H9 (cell line): Measurements from ENCODE around the gene HPF1. TPM values are rescaled to one million over a fixed set of nuclear protein-coding genes. Genes with fewer than 3 reads are reported as not detected.

Source experiments
- DNase-seq: peaks from one replicate; pipeline ENCODE4 v3.0.0-alpha.2; 2017
- H2AFZ ChIP-seq: one replicate; pipeline ENCODE4 v1.6.1; 2013; ENCODE audit warnings: mild to moderate bottlenecking, low read length, control low read depth, moderate library complexity
- H2AK5ac ChIP-seq: 2 replicates; pipeline ENCODE4 v1.6.1; 2013; ENCODE audit warnings: low read length, control low read depth, mixed read lengths; ENCODE audit not compliant: insufficient read length
- H2BK120ac ChIP-seq: one replicate; pipeline ENCODE4 v1.6.1; 2013; ENCODE audit warnings: low read depth, mild to moderate bottlenecking, low read length, control low read depth, inconsistent platforms; ENCODE audit not compliant: poor library complexity, severe bottlenecking
- H2BK12ac ChIP-seq: 2 replicates; pipeline ENCODE4 v1.6.1; 2013; ENCODE audit warnings: low read length, control low read depth, mixed read lengths, low read depth; ENCODE audit not compliant: insufficient read length
- H2BK15ac ChIP-seq: 2 replicates; pipeline ENCODE4 v1.6.1; 2013; ENCODE audit warnings: low read depth, low read length, control low read depth
- H2BK20ac ChIP-seq: one replicate; pipeline ENCODE4 v1.6.1; 2013; ENCODE audit warnings: low read depth, mild to moderate bottlenecking, low read length, control low read depth, inconsistent platforms; ENCODE audit not compliant: poor library complexity, severe bottlenecking
- H2BK5ac ChIP-seq: 2 replicates; pipeline ENCODE4 v1.6.1; 2013; ENCODE audit warnings: low read length, control low read depth, mixed read lengths; ENCODE audit not compliant: insufficient read length
- H3K14ac ChIP-seq: 2 replicates; pipeline ENCODE4 v1.6.1; 2013; ENCODE audit warnings: low read length, control low read depth; ENCODE audit not compliant: insufficient read depth
- H3K18ac ChIP-seq: 2 replicates; pipeline ENCODE4 v1.6.1; 2013; ENCODE audit warnings: low read depth, mild to moderate bottlenecking, mixed read lengths, low read length, control low read depth; ENCODE audit not compliant: insufficient read length
- H3K23ac ChIP-seq: 2 replicates; pipeline ENCODE4 v1.6.1; 2013; ENCODE audit warnings: low read length, control low read depth, mixed read lengths, low read depth; ENCODE audit not compliant: insufficient read length
- H3K23me2 ChIP-seq: 2 replicates; pipeline ENCODE4 v1.6.1; 2013; ENCODE audit warnings: low read depth, mild to moderate bottlenecking, mixed read lengths, low read length, control low read depth; ENCODE audit not compliant: insufficient read length, poor library complexity, severe bottlenecking
- H3K27ac ChIP-seq: 2 replicates; pipeline ENCODE4 v1.5.1; 2013; ENCODE audit warnings: low read length, control low read depth, mixed read lengths, low read depth; ENCODE audit not compliant: insufficient read length
- H3K27me3 ChIP-seq: 2 replicates; pipeline ENCODE4 v1.6.1; 2013; ENCODE audit warnings: low read length, control low read depth, inconsistent platforms; ENCODE audit not compliant: insufficient read depth
- H3K4ac ChIP-seq: 2 replicates; pipeline ENCODE4 v1.6.1; 2013; ENCODE audit warnings: low read depth, mild to moderate bottlenecking, control low read depth, inconsistent platforms, low read length, moderate library complexity
- H3K4me1 ChIP-seq: 2 replicates; pipeline ENCODE4 v1.6.1; 2013; ENCODE audit warnings: low read length, control low read depth, inconsistent platforms; ENCODE audit not compliant: insufficient read depth
- H3K4me2 ChIP-seq: 2 replicates; pipeline ENCODE4 v1.6.1; 2013; ENCODE audit warnings: low read length, control low read depth, mixed read lengths; ENCODE audit not compliant: insufficient read length, insufficient read depth
- H3K56ac ChIP-seq: 2 replicates; pipeline ENCODE4 v1.6.1; 2013; ENCODE audit warnings: low read depth, mild to moderate bottlenecking, mixed read lengths, low read length, control low read depth; ENCODE audit not compliant: insufficient read length
- H3K79me1 ChIP-seq: 2 replicates; pipeline ENCODE4 v1.6.1; 2013; ENCODE audit warnings: low read depth, mild to moderate bottlenecking, moderate library complexity, low read length, control low read depth, inconsistent platforms; ENCODE audit not compliant: insufficient read depth, poor library complexity, severe bottlenecking
- H3K79me2 ChIP-seq: 2 replicates; pipeline ENCODE4 v1.6.1; 2013; ENCODE audit warnings: low read length, control low read depth, inconsistent platforms; ENCODE audit not compliant: insufficient read depth
- H3K9ac ChIP-seq: 2 replicates; pipeline ENCODE4 v1.6.1; 2013; ENCODE audit warnings: low read length, control low read depth, mixed read lengths; ENCODE audit not compliant: insufficient read length; ENCODE audit errors: extremely low read depth
- H3K9me3 ChIP-seq: one replicate; pipeline ENCODE4 v1.6.1; 2013; ENCODE audit warnings: low read depth, low read length, inconsistent platforms; ENCODE audit not compliant: control insufficient read depth
- H3T11ph ChIP-seq: one replicate; pipeline ENCODE4 v1.6.1; 2013; ENCODE audit warnings: mild to moderate bottlenecking, low read length, control low read depth, inconsistent platforms
- H4K20me1 ChIP-seq: one replicate; pipeline ENCODE4 v1.6.1; 2013; ENCODE audit not compliant: control insufficient read depth, insufficient read length, insufficient read depth
- H4K5ac ChIP-seq: 2 replicates; pipeline ENCODE4 v1.6.1; 2013; ENCODE audit warnings: low read depth, mild to moderate bottlenecking, mixed read lengths, low read length, control low read depth; ENCODE audit not compliant: insufficient read length
- H4K8ac ChIP-seq: replicated peaks from 2 replicates; pipeline ENCODE4 v1.6.1; 2013; ENCODE audit warnings: low read length, control low read depth, mixed read lengths, low read depth; ENCODE audit not compliant: insufficient read length
- H4K91ac ChIP-seq: 2 replicates; pipeline ENCODE4 v1.6.1; 2013; ENCODE audit warnings: low read depth, mild to moderate bottlenecking, moderate library complexity, mixed read lengths, low read length, control low read depth; ENCODE audit not compliant: insufficient read length
- H3K27ac Mint-ChIP-seq, 3 experiments: 2 replicates in 2 of 3; 3 replicates in 1 of 3; pipeline ENCODE4 v1.8.0; 2020 to 2021; ENCODE audit warnings: mixed read lengths in 3 of 3, mild to moderate bottlenecking in 1 of 3, moderate library complexity in 1 of 3
- H3K27me3 Mint-ChIP-seq: 2 replicates; pipeline ENCODE4 v1.8.0; 2021; ENCODE audit warnings: low read depth, mild to moderate bottlenecking, moderate library complexity, mixed read lengths
- H3K36me3 Mint-ChIP-seq, 3 experiments: 2 replicates in 2 of 3; 3 replicates in 1 of 3; pipeline ENCODE4 v1.8.0; 2020 to 2021; ENCODE audit warnings: low read depth in 3 of 3, mixed read lengths in 3 of 3; ENCODE audit not compliant: insufficient read depth in 1 of 3
- H3K4me1 Mint-ChIP-seq, 2 experiments: 2 replicates each; pipeline ENCODE4 v1.8.0; 2020; ENCODE audit warnings: mixed read lengths in 2 of 2
- H3K4me3 Mint-ChIP-seq, 2 experiments: 2 replicates in 1 of 2; 3 replicates in 1 of 2; pipeline ENCODE4 v1.8.0; 2020 to 2021; ENCODE audit warnings: mild to moderate bottlenecking in 2 of 2, mixed read lengths in 2 of 2, moderate library complexity in 1 of 2
- H3K9me3 Mint-ChIP-seq, 2 experiments: 2 replicates in 1 of 2; 3 replicates in 1 of 2; pipeline ENCODE4 v1.8.0; 2020; ENCODE audit warnings: mild to moderate bottlenecking in 2 of 2, mixed read lengths in 2 of 2, moderate library complexity in 1 of 2
- CTCF ChIP-seq: fragments of 200-600 bp; sonication (generic); conservative IDR thresholded peaks from 3 replicates; pipeline ENCODE4 v1.8.0; 2021; ENCODE audit warnings: antibody characterized with exemption, mild to moderate bottlenecking
- total RNA-seq: library from RNA; stranded (reverse); gene quantifications from 2 replicates; pipeline ENCODE4 v1.2.1, GENCODE V29; 2021

The HPF1 gene
- total RNA-seq, 1 experiment from 2014 or later = 32.1 TPM

- Histone ChIP-seq H2AK5ac (no peak overlapping the region), H3K79me1 (no peaks in the 10 kb centered on the region), H3T11ph (no peak overlapping the region), H3K14ac (no peak overlapping the region), H3K23ac (no peak overlapping the region), H2BK12ac (no peak overlapping the region), H4K20me1 (no peaks in the 10 kb centered on the region), H2BK20ac (no peak overlapping the region), H4K8ac (no peak overlapping the region), H3K9ac (no peak overlapping the region), H3K23me2 (no peaks in the 10 kb centered on the region), H2AFZ (no peak overlapping the region), H3K4me1 (no peaks in the 10 kb centered on the region), H3K27ac (no peak overlapping the region), H3K4me2 (no peak overlapping the region), H4K5ac (no peak overlapping the region), H3K56ac (no peak overlapping the region), H3K18ac (no peak overlapping the region), H2BK120ac (no peak overlapping the region), H2BK5ac (no peak overlapping the region), H3K9me3 (no peaks in the 10 kb centered on the region), H3K4ac (no peak overlapping the region), H4K91ac (no peak overlapping the region), H2BK15ac (no peak overlapping the region), H3K79me2 (no peaks in the 10 kb centered on the region), H3K27me3 (no peaks in the 10 kb centered on the region)
- Mint-ChIP-seq H3K4me3 (no peak overlapping the region), H3K4me1 (peaks cover 3% of the 10 kb centered on the region in 2 experiments; a peak in 2 of 4 replicates), H3K36me3 (peaks cover 0 to 18% (median 13%) of the 10 kb centered on the region in 3 experiments; a peak in 5 of 7 replicates), H3K9me3 (no peaks in the 10 kb centered on the region), H3K27ac (no peak overlapping the region), H3K27me3 (no peaks in the 10 kb centered on the region)
- TF ChIP-seq CTCF = no peak
- DNase-seq = no peak
Measured at GRCh38 chr4:169727616-169728015, 30.1 kb downstream of the HPF1 start.
